ENCODE data around the gene RHOA. TPM values are rescaled to one million over a fixed set of nuclear protein-coding genes. Genes with fewer than 3 reads are reported as not detected.

RHOA gene
- total and polyA plus RNA-seq, 2 of the 8 experiments (the other 6 are each of a cell fraction or from before 2014, with no cell fraction given): 176 to 397 TPM

- TF ChIP-seq TBP (IDR thresholded peaks at IDR 0.05; ENCODE audit: low read depth, low read length) (peak; percentile 30; the same call in 1 of the 2 replicates), SRF (IDR thresholded peaks at IDR 0.05; ENCODE audit: low read depth, low read length) (no peak), YY1 (IDR thresholded peaks at IDR 0.05; ENCODE audit: low read depth, low read length) (peak; percentile 71), JUND (IDR thresholded peaks at IDR 0.05; ENCODE audit: low read length) (no peak)
These were observed 42.7 kb upstream of the RHOA start (continued) for GRCh38 chr3:49454458-49454857.
